A673 (cell line): ENCODE data around the gene BCAR3. TPM values are rescaled to one million over a fixed set of nuclear protein-coding genes. Genes with fewer than 3 reads are reported as not detected.

ENCODE experiments used
- BruUV-seq: library from RNA; stranded (reverse); fragments of 400-500 nt; replicated peaks from 2 replicates; lab custom pipeline; 2021; lab: Mats Ljungman, UMichigan
- CTCF ChIA-PET: fragments of 300-600 bp; sonication (Branson Sonifier 250); formaldehyde crosslinking; loops from one replicate; lab custom pipeline; 2022; ENCODE audit warnings: antibody characterized with exemption; lab: Charles Lee
- POLR2A ChIA-PET: fragments of 300-600 bp; sonication (Branson Sonifier 250); formaldehyde crosslinking; loops from one replicate; lab custom pipeline; 2022; ENCODE audit warnings: antibody characterized with exemption; ENCODE audit not compliant: low non-redundant PET; lab: Charles Lee
- DNase-seq: peaks from one replicate; pipeline ENCODE4 v3.0.0-alpha.2; 2015; ENCODE audit warnings: low spot score
- H3K27ac ChIP-seq: fragments of 200-600 bp; sonication (generic); 2 replicates; pipeline ENCODE4 v1.5.1; 2016; ENCODE audit warnings: mixed run types, low read depth, mild to moderate bottlenecking, mixed read lengths, antibody characterized with exemption, low read length; ENCODE audit not compliant: poor library complexity, severe bottlenecking
- H3K27me3 ChIP-seq: fragments of 200-600 bp; sonication (generic); replicated peaks from 2 replicates; pipeline ENCODE4 v1.6.1; 2017; ENCODE audit warnings: mixed run types, low read depth, mild to moderate bottlenecking, mixed read lengths, antibody characterized with exemption, low read length; ENCODE audit not compliant: insufficient read depth, poor library complexity
- H3K36me3 ChIP-seq: fragments of 200-600 bp; sonication (generic); 2 replicates; pipeline ENCODE4 v1.6.1; 2016; ENCODE audit warnings: mixed run types, mild to moderate bottlenecking, mixed read lengths, antibody characterized with exemption, low read length; ENCODE audit not compliant: insufficient read depth, poor library complexity, severe bottlenecking
- H3K4me1 ChIP-seq: fragments of 200-600 bp; sonication (generic); 2 replicates; pipeline ENCODE4 v1.6.1; 2017; ENCODE audit warnings: mixed run types, mild to moderate bottlenecking, mixed read lengths, antibody characterized with exemption, low read length; ENCODE audit not compliant: insufficient read depth, poor library complexity, severe bottlenecking
- H3K4me3 ChIP-seq: fragments of 200-600 bp; sonication (generic); 2 replicates; pipeline ENCODE4 v1.5.1; 2016; ENCODE audit warnings: low read depth, mixed run types, mild to moderate bottlenecking, mixed read lengths, low read length; ENCODE audit not compliant: poor library complexity, severe bottlenecking
- H3K9me3 ChIP-seq: fragments of 200-600 bp; sonication (generic); 2 replicates; pipeline ENCODE4 v1.6.1; 2016; ENCODE audit warnings: mixed run types, low read depth, mild to moderate bottlenecking, mixed read lengths, antibody characterized with exemption, low read length; ENCODE audit not compliant: poor library complexity, severe bottlenecking
- EZH2 ChIP-seq: fragments of 200-600 bp; sonication (generic); IDR thresholded peaks from 2 replicates; pipeline ENCODE4 v1.6.1; 2017; ENCODE audit warnings: borderline replicate concordance, low read depth, mild to moderate bottlenecking, mixed read lengths, antibody characterized with exemption, low read length; ENCODE audit not compliant: poor library complexity, severe bottlenecking
- intact Hi-C: fragments of 100-400 bp; cut with micrococcal nuclease; formaldehyde crosslinking; loops from one replicate; pipeline ENCODE4 v1.10.0; 2022; ENCODE audit not compliant: unreplicated experiment
- total RNA-seq: library from RNA; stranded (reverse); gene quantifications from 2 replicates; pipeline ENCODE4 v1.2.3, GENCODE V29; 2021
- TF ChIP-seq, protein P1 (sequence below): fragments of 300-800, 200-600 bp; sonication (generic); conservative IDR thresholded peaks from 2 replicates; pipeline ENCODE4 v1.5.1; 2017; ENCODE audit warnings: low read depth, mild to moderate bottlenecking, antibody characterized with exemption, low read length, moderate library complexity, mixed read lengths

Gene BCAR3
- total RNA-seq, 1 experiment from 2014 or later, result 0.90 TPM

GRCh38 chr1:93636712-93637111, 44.9 kb downstream of the BCAR3 start:
- CTCF ChIA-PET, result interaction anchor here (0.7 kb wide), 1 partner anchor 256 kb away, joined by 3 read pairs; no protein-coding TSS in a partner anchor
- H3K9me3 ChIP-seq, result no peaks in the 10 kb centered on the region
- intact Hi-C loops, result loop anchor here (10.0 kb wide), 1 partner anchor 698 kb away; no protein-coding TSS in a partner anchor
- no peaks in the 10 kb centered on the region for H3K4me1 ChIP-seq
- H3K27me3 ChIP-seq, result no peaks in the 10 kb centered on the region
- H3K27ac ChIP-seq, result no peak overlapping the region
- no peak for DNase-seq
- no peak overlapping the region for H3K4me3 ChIP-seq
- POLR2A ChIA-PET, result no interaction called here
- no TSS peak for BruUV-seq
- H3K36me3 ChIP-seq, result no peaks in the 10 kb centered on the region
- TF ChIP-seq EZH2, result no peak
- TF ChIP-seq, protein P1, sequence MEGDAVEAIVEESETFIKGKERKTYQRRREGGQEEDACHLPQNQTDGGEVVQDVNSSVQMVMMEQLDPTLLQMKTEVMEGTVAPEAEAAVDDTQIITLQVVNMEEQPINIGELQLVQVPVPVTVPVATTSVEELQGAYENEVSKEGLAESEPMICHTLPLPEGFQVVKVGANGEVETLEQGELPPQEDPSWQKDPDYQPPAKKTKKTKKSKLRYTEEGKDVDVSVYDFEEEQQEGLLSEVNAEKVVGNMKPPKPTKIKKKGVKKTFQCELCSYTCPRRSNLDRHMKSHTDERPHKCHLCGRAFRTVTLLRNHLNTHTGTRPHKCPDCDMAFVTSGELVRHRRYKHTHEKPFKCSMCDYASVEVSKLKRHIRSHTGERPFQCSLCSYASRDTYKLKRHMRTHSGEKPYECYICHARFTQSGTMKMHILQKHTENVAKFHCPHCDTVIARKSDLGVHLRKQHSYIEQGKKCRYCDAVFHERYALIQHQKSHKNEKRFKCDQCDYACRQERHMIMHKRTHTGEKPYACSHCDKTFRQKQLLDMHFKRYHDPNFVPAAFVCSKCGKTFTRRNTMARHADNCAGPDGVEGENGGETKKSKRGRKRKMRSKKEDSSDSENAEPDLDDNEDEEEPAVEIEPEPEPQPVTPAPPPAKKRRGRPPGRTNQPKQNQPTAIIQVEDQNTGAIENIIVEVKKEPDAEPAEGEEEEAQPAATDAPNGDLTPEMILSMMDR, result no peak

GRCh38 chr1:93635614-93636543, 45.8 kb downstream of the BCAR3 start:
- no peak overlapping the region for H3K4me3 ChIP-seq
- intact Hi-C loops, result loop anchor here (10.0 kb wide), 1 partner anchor 699 kb away; no protein-coding TSS in a partner anchor
- POLR2A ChIA-PET, result no interaction called here

DNA sequence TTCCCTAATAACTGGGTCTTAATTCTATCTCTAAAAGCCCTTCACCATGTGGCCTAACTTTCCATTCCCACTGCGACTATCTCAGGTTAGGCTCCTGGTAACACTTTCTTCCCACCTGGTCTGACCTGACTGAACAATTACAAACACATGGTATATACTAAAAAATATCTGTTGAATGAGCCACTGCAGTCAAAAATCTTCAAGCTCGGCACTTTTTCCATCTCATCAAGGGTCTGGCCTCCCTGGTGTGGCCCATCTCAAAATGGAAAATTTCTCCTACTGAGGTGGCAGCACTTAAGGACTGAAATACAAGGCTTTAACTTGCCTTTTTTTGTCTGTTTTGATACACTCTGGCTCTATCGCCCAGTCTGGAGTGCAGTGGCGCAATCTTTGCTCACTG, 48.3 kb downstream of the BCAR3 start:
- Histone ChIP-seq H3K27ac (no peak overlapping the region), H3K27me3 (no peaks in the 10 kb centered on the region), H3K4me3 (no peak overlapping the region), H3K4me1 (no peaks in the 10 kb centered on the region), H3K9me3 (no peaks in the 10 kb centered on the region), H3K36me3 (no peaks in the 10 kb centered on the region)
- no TSS peak for BruUV-seq
- POLR2A ChIA-PET, result no interaction called here
- DNase-seq, result no peak
- intact Hi-C loops, result loop anchor here (10.0 kb wide), 1 partner anchor 701 kb away; no protein-coding TSS in a partner anchor
- TF ChIP-seq EZH2, result no peak
- TF ChIP-seq, protein P1, result no peak
- CTCF ChIA-PET, result no interaction called here

More at GRCh38 chr1:93635614-93636543, 45.8 kb downstream of the BCAR3 start:
- no peak for TF ChIP-seq EZH2
- TF ChIP-seq, protein P1, result no peak
- Histone ChIP-seq H3K4me1 (no peaks in the 10 kb centered on the region), H3K9me3 (no peaks in the 10 kb centered on the region), H3K36me3 (no peaks in the 10 kb centered on the region), H3K27me3 (no peaks in the 10 kb centered on the region), H3K27ac (no peak overlapping the region)
- CTCF ChIA-PET, result interaction anchor here (0.7 kb wide), 1 partner anchor 257 kb away, joined by 3 read pairs; no protein-coding TSS in a partner anchor
- no peak for DNase-seq
- no TSS peak for BruUV-seq
